HG02759 (cell line): ENCODE results near the gene WBP2NL.
A peak's percentile ranks its signal among the peaks of the same experiment; 100 is the strongest.
"Not testable (repeated sequence)": the region's sequence is repeated elsewhere in the genome, so short reads cannot be mapped to it uniquely, and the experiment has no call there.

ENCODE experiments used
- ATAC-seq: cut with Tn5 transposase; IDR thresholded peaks from one replicate; pipeline ENCODE4 v1.9.1; 2021; ENCODE audit warnings: mild to moderate bottlenecking, moderate library complexity; ENCODE audit not compliant: unreplicated experiment

Gene WBP2NL

DNA sequence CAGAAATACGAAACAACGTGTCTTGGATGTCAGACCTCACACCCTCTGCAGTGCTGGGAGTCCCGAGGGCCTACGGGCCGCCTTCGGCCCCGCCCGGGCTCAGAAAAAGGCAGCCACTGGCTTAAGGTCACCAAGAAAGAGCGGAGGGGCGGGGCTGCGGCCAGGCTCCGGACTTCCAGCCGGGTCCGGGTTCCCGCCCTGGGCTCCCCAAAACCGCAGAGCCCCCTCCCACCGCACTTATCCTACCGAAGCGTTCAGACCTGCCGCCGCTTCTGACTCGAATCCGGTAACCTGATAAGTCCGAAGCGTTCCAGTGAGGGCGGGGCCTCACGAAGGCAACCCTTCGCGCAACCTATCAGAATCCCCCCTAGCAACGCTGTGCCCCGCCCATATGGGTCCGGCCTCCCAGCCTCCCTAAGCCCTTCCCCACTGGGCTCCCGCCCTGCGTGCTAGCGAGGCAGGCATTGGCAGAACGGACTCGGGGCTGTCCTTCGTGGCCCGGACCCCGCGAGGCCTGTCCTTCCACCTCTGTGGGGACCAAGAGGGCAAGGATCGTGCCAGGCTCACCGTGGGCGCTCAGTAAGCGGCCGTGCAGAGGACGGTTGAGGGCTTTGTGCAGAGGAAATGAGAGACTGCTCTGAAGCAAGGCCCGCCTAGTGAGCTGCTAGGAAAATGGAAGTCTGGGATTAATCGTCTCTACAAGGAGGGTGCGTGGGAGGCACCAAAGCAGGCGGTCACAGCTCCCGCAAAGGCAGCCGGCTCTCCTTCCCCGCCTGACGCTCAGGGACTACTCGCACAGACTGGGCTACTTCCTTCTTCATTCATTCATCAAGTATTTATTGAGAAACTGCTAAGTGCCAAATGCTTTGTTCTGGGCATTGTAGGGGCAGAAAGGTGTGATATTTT, 72.2 kb downstream of the WBP2NL start, which contains the start of gene NAGA:
NAGA (minus strand) TSS at position 296 of the 906 bp plus-strand sequence. CDS start 515 bp downstream, outside the sequence.
- peak; percentile 91 for ATAC-seq

DNA sequence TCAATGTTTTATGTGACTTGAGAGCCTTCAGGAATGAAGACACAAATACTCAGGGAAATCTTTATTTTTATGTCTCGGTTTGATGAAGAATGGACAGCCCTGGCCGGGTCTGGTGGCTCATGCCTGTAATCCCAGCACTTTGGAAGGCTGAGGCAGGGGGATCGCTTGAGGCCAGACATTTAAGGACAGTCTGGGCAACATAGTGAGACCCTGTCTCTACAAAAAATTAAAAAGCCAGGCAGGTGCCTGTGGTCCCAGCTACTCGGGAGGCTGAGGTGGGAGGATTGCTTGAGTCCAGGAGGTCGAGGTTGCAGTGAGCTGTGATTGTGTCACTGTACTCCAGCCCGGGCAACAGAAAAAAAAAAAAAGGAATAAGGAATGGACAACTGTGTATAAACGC, 72.9 kb downstream of the WBP2NL start:
- ATAC-seq = not testable (repeated sequence)

GRCh38 chr22:42072606-42073330, 74.2 kb downstream of the WBP2NL start:
- no peak for ATAC-seq

DNA sequence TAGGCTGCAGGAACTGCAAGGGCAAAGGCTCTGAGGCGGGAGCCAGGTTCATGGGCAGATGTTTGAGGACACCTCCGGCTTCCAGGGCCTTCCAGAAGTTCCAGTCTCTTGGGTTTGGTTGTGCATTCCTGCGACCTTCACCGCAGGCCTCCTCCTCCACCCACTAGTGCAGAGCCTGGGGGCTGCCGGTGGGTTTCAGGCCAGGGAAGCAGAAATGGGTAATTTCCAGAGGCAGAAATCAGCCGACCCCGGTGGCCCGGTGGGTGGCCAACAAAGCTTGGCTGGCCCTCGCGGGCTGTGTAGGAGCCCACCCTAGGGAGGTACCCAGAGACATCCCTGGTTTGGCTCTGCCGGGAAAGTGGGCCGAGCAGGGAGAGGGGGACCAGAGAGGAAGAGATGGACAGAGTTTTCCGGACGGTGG, 75.0 kb downstream of the WBP2NL start:
- ATAC-seq = no peak

DNA sequence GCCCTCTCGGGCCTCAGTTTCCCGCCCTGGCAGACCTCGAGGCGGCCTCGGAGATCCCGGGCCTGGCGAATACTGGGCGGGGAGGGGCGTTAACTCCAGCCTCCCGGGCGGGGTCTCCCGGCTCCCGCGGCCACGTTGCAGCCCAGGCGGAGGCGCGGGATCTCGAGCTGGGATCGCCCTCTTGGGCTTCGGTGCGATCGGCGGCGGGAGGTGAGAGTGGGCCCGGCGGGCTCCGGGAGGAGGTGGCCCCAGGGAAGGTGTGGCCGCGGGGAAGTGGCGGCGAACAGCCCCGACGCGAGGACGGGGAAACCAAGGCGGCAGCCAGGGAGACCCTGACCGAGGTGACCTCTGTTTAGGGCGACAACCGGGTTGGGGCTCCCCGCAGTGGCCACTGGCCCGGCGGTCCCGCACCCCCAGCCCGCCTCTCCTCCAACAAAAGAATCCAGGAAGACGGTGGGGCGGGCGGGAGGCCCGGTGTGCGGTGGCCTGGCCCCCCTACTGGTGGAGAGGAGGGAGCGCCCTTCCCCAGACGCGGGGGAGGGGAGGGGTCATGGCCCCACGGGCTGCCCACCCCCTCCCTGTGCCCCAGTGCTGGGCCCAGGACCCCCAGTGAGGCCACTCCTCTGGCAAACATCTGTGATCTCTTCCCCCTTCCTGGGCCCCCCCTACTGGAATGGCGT, 75.7 kb downstream of the WBP2NL start, which contains the start of gene PHETA2:
PHETA2 (plus strand) TSS at position 117 of the 680 bp plus-strand sequence. CDS start 3,046 bp downstream, outside the sequence.
- ATAC-seq = no peak

DNA sequence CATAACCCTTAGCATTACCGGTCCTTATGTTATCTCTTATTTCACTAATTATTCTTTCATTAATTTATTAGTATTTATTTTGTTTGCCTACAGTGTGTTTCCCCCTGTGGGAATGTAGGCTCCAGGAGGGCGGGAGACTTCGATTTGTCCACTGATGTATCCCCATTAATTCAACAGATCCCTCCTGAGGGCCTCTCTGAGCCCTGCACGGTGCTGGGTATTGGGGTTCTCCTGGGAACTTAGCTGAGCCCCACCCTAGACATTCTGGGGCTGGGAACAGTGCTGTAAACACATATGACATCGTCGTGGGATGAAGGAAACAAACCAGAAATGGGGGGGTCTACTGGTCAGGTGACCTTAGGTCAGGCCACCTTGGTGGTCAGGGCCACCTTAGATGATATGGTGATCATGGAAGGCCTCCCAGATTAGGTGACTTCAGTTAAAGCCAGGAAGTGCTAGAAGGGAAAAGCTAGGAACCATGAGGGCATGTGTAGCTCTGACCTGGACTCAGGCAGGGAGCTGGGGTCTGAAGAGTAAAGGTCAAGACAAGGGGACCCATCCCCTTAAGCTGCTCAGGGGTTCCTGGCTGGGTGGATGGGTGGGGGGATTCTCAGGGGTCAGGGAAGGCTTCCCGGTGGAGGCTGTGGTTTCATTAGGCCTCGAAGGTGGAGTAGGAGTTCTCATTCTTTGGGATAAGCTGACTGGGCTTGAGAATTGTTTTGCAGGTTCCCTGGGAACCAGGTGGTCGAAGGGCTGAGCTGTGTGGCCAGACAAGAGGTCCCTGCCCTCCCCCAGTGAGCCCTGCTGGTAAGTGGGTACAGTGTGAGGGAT, 76.5 kb downstream of the WBP2NL start:
- no peak for ATAC-seq

DNA sequence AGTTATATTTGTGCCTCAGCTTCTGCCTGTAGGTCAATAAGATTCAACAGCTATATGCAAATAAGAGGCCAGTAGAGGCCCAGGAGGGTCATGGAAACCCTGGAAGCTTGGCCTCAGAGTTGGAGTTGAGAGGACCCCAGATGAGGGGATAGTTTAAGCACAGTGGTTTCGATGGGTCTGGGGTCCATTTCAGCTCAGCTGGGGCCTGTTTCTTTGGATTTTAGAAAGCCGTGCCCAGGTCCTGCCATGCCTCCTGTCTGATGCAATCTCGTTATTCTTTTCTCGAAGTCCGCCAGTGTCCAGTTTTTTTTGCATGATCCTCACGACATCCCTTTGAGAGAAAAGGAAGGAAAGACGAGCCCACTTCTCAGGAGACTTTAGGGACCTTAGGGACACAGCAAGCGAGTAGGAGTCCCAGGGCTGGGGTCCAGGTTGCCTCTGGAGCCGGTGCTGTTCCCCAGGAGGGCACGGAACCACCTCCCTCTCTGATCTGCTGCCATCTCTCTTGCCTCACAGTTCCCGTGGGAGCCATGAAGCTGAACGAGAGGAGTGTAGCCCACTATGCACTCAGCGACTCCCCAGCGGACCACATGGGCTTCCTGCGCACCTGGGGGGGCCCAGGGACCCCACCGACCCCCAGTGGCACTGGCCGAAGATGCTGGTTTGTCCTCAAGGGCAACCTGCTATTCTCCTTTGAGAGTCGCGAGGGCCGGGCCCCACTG, 78.3 kb downstream of the WBP2NL start:
- no peak for ATAC-seq

DNA sequence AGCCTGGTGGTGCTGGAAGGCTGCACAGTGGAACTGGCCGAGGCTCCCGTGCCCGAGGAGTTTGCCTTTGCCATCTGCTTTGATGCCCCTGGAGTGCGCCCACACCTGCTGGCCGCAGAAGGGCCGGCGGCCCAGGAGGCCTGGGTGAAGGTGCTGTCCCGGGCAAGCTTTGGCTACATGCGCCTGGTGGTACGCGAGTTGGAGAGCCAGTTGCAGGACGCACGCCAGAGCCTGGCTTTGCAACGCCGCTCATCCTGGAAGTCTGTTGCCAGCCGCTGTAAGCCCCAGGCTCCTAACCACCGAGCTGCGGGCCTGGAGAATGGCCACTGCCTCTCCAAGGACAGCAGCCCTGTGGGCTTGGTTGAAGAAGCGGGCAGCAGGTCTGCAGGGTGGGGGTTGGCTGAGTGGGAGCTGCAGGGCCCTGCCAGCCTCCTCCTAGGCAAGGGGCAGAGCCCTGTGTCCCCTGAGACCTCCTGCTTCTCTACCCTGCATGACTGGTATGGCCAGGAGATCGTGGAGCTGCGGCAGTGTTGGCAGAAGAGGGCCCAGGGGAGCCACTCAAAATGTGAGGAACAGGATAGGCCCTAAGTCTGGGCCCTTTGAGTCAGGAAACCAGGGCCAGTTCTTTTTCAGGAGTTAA, 79.0 kb downstream of the WBP2NL start:
- ATAC-seq = no peak
